Panc1 (cell line): ENCODE results near the gene RAP1B. TPM values are rescaled to one million over a fixed set of nuclear protein-coding genes. Genes with fewer than 3 reads are reported as not detected.

Experiments used
- ATAC-seq: fragments of 200-7000 bp; cut with Tn5 transposase; 2 replicates; pipeline ENCODE4 v1.9.1; 2020; ENCODE audit warnings: mild to moderate bottlenecking, moderate library complexity
- BruUV-seq: library from RNA; stranded (reverse); fragments of 400-500 nt; replicated peaks from 2 replicates; lab custom pipeline; 2021; lab: Mats Ljungman, UMichigan
- CTCF ChIA-PET: fragments of 300-600 bp; sonication (Branson Sonifier 250); formaldehyde crosslinking; loops from one replicate; lab custom pipeline; 2022; ENCODE audit warnings: antibody characterized with exemption; lab: Charles Lee
- POLR2A ChIA-PET: fragments of 300-600 bp; sonication (Branson Sonifier 250); formaldehyde crosslinking; loops from one replicate; lab custom pipeline; 2022; ENCODE audit warnings: antibody characterized with exemption; lab: Charles Lee
- DNase-seq: peaks from one replicate; pipeline ENCODE4 v3.0.0-alpha.2; 2010; ENCODE audit warnings: low read depth, low spot score
- H3K27ac ChIP-seq: 2 replicates; pipeline ENCODE4 v1.5.1; 2011; ENCODE audit warnings: mild to moderate bottlenecking, low read length, inconsistent platforms
- H3K27me3 ChIP-seq: fragments of 200-500 bp; sonication (Bioruptor generic); 2 replicates; pipeline ENCODE4 v1.6.0; 2014; ENCODE audit warnings: low read length, inconsistent platforms; ENCODE audit not compliant: control insufficient read depth, insufficient read depth
- H3K36me3 ChIP-seq: fragments of 200-500 bp; sonication (Bioruptor generic); 2 replicates; pipeline ENCODE4 v1.5.1; 2014; ENCODE audit warnings: inconsistent platforms, mild to moderate bottlenecking, low read length, moderate library complexity; ENCODE audit not compliant: control insufficient read depth, insufficient read depth
- H3K4me1 ChIP-seq: 2 replicates; pipeline ENCODE4 v1.5.1; 2011; ENCODE audit warnings: inconsistent platforms, mild to moderate bottlenecking, low read length, moderate library complexity; ENCODE audit not compliant: control insufficient read depth, insufficient read depth
- H3K4me3 ChIP-seq, 2 experiments: 2 replicates each; pipeline ENCODE4 v1.5.1; 2011 to 2012; ENCODE audit warnings: low read depth in 2 of 2, low read length in 2 of 2, mild to moderate bottlenecking in 2 of 2, inconsistent platforms in 1 of 2, moderate library complexity in 1 of 2
- H3K9me3 ChIP-seq: fragments of 200-500 bp; sonication (Bioruptor generic); 2 replicates; pipeline ENCODE4 v1.5.1; 2014; ENCODE audit warnings: low read depth, mild to moderate bottlenecking, inconsistent platforms, low read length, moderate library complexity; ENCODE audit not compliant: control insufficient read depth, insufficient read depth
- POLR2AphosphoS5 ChIP-seq: IDR thresholded peaks from 2 replicates; pipeline ENCODE4 v1.6.1; 2012; ENCODE audit warnings: mild to moderate bottlenecking, low read depth, low read length, moderate library complexity
- SIN3A ChIP-seq: IDR thresholded peaks from 2 replicates; pipeline ENCODE4 v1.6.1; 2012; ENCODE audit warnings: low read depth, mild to moderate bottlenecking, low read length, moderate library complexity, borderline replicate concordance; ENCODE audit not compliant: insufficient read depth
- TCF7L2 ChIP-seq: IDR thresholded peaks from 2 replicates; pipeline ENCODE4 v1.6.1; 2011; ENCODE audit warnings: mild to moderate bottlenecking, low read depth, low read length, inconsistent platforms
- in situ Hi-C: cut with HindIII; loops from 2 replicates; pipeline ENCODE4 v1.10.0; 2016; ENCODE audit warnings: low sequenced_read_pairs, low pct_unique_long_range_greater_than_20kb
- intact Hi-C: fragments of 100-400 bp; cut with micrococcal nuclease; formaldehyde crosslinking; loops from one replicate; pipeline ENCODE4 v1.10.0; 2022; ENCODE audit not compliant: unreplicated experiment
- total RNA-seq: library from RNA; stranded (reverse); gene quantifications from one replicate; pipeline ENCODE4 v1.2.1, GENCODE V29; 2021; ENCODE audit not compliant: unreplicated experiment
- TF ChIP-seq, protein P1 (sequence below): fragments of 450-650 bp; IDR thresholded peaks from 2 replicates; pipeline ENCODE4 v1.5.1; 2017; ENCODE audit warnings: mild to moderate bottlenecking
- TF ChIP-seq, protein P2 (sequence below), 2 experiments: IDR thresholded peaks; 2 replicates each; pipeline ENCODE4 v1.6.1; 2011 to 2012; ENCODE audit warnings: low read depth in 2 of 2, control low read depth in 1 of 2, low read length in 1 of 2, mild to moderate bottlenecking in 1 of 2, moderate library complexity in 1 of 2; ENCODE audit not compliant: insufficient read depth in 1 of 2

Gene RAP1B
- total RNA-seq, 1 experiment from 2014 or later: 328 TPM

DNA sequence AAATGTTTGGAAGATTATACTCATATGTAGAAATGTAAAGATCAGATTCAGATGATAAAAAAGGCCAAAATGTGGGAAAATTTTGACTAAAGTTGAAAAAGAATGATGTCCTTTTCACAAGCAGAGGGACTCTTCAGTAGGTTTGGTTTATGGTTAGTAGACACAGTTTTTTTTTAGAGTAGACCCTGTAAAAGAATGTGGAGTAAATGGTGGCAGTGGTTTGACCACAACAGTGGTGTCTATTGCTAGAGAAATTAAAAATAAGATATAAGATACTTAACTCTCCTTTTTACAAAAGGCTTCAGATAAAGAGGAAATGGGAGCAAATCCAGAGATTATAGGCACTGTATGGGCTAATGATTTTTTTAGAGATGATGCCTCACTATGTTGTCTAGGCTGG is 21.8 kb downstream of the RAP1B start:
- no TSS peak for BruUV-seq
- H3K27me3 ChIP-seq: no peaks in the 10 kb centered on the region
- intact Hi-C loops: no loop called here
- CTCF ChIA-PET: no interaction called here
- no peaks in the 10 kb centered on the region; the same call in 1 of the 2 replicates for H3K9me3 ChIP-seq
- in situ Hi-C loops: no loop called here
- peaks cover 84% of the 10 kb centered on the region for H3K4me1 ChIP-seq
- ATAC-seq: no peak
- POLR2A ChIA-PET: no interaction called here
- H3K4me3 ChIP-seq: no peak overlapping the region
- H3K36me3 ChIP-seq: peaks cover 2% of the 10 kb centered on the region; the same call in 1 of the 2 replicates
- H3K27ac ChIP-seq: peak overlapping the region; percentile 7; the same call in 1 of the 2 replicates
- TF ChIP-seq SIN3A (no peak), POLR2AphosphoS5 (no peak), TCF7L2 (no peak)
- TF ChIP-seq, protein P1, sequence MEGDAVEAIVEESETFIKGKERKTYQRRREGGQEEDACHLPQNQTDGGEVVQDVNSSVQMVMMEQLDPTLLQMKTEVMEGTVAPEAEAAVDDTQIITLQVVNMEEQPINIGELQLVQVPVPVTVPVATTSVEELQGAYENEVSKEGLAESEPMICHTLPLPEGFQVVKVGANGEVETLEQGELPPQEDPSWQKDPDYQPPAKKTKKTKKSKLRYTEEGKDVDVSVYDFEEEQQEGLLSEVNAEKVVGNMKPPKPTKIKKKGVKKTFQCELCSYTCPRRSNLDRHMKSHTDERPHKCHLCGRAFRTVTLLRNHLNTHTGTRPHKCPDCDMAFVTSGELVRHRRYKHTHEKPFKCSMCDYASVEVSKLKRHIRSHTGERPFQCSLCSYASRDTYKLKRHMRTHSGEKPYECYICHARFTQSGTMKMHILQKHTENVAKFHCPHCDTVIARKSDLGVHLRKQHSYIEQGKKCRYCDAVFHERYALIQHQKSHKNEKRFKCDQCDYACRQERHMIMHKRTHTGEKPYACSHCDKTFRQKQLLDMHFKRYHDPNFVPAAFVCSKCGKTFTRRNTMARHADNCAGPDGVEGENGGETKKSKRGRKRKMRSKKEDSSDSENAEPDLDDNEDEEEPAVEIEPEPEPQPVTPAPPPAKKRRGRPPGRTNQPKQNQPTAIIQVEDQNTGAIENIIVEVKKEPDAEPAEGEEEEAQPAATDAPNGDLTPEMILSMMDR: no peak
- TF ChIP-seq, protein P2, sequence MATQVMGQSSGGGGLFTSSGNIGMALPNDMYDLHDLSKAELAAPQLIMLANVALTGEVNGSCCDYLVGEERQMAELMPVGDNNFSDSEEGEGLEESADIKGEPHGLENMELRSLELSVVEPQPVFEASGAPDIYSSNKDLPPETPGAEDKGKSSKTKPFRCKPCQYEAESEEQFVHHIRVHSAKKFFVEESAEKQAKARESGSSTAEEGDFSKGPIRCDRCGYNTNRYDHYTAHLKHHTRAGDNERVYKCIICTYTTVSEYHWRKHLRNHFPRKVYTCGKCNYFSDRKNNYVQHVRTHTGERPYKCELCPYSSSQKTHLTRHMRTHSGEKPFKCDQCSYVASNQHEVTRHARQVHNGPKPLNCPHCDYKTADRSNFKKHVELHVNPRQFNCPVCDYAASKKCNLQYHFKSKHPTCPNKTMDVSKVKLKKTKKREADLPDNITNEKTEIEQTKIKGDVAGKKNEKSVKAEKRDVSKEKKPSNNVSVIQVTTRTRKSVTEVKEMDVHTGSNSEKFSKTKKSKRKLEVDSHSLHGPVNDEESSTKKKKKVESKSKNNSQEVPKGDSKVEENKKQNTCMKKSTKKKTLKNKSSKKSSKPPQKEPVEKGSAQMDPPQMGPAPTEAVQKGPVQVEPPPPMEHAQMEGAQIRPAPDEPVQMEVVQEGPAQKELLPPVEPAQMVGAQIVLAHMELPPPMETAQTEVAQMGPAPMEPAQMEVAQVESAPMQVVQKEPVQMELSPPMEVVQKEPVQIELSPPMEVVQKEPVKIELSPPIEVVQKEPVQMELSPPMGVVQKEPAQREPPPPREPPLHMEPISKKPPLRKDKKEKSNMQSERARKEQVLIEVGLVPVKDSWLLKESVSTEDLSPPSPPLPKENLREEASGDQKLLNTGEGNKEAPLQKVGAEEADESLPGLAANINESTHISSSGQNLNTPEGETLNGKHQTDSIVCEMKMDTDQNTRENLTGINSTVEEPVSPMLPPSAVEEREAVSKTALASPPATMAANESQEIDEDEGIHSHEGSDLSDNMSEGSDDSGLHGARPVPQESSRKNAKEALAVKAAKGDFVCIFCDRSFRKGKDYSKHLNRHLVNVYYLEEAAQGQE (IDR thresholded peaks at IDR 0.05; ENCODE audit: insufficient read depth in 1 of 2, low read depth in 2 of 2, low read length in 1 of 2): no peak
- no peak for DNase-seq

DNA sequence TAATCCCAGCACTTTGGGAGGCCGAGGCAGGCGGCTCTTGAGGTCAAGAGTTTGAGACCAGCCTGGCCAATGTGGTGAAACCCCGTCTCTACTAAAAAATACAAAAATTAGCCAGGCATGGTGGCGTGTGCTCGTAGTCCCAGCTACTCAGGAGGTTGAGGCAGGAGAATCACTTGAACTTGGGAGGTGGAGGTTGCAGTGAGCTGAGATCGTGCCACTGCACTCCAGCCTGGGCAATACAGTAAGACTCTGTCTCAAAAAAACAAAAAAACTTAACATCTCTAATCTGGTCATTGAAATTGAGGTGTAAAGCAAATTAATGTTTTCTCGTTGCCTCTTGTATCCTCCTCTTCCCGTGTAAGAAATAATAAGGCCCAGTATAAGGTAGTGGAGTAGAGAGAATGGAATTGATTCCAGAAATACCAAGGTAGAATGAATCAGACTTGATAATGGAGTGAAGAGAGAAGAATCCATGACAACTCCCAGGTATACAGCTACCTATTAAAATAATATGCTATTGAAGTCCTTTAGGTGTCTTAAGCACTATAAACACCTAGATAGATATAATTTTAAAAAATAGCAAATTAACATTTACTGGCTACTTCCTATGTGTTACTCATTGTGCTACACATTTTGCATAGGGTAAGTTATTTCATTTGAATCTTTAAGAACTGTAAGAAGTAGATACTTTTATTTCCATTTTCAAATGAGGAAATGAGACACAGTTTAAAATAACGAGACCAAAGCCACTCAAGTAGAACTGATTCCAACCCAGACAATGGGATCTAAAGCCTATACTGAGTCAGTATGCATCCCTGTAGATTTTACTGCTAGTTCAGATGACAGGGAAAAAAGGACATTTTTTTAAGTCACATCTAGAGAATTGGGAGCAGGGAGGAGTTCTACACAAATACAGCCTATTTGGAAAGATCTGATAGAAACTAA is 23.2 kb downstream of the RAP1B start:
- Histone ChIP-seq H3K27me3 (no peaks in the 10 kb centered on the region), H3K27ac (peak overlapping the region; percentile 64), H3K36me3 (peaks cover 2% of the 10 kb centered on the region; the same call in 1 of the 2 replicates), H3K4me1 (peaks cover 93% of the 10 kb centered on the region), H3K9me3 (no peaks in the 10 kb centered on the region), H3K4me3 (no peak overlapping the region)
- DNase-seq (no peak), ATAC-seq (no peak)
- in situ Hi-C loops: no loop called here
- CTCF ChIA-PET: no interaction called here
- BruUV-seq: TSS peak; percentile 7
- TF ChIP-seq SIN3A (no peak), TCF7L2 (no peak), POLR2AphosphoS5 (no peak)
- TF ChIP-seq, protein P2 (IDR thresholded peaks at IDR 0.05; ENCODE audit: insufficient read depth in 1 of 2, low read depth in 2 of 2, low read length in 1 of 2): no peak
- TF ChIP-seq, protein P1: no peak
- POLR2A ChIA-PET: no interaction called here
- intact Hi-C loops: no loop called here
